HG02970 (cell line): Measurements from ENCODE around the gene AIF1L.
"Not testable (repeated sequence)": the region's sequence is repeated elsewhere in the genome, so short reads cannot be mapped to it uniquely, and the experiment has no call there.

ENCODE experiments used
- ATAC-seq: cut with Tn5 transposase; IDR thresholded peaks from one replicate; pipeline ENCODE4 v1.9.1; 2021; ENCODE audit warnings: mild to moderate bottlenecking, moderate library complexity, moderate number of reproducible peaks; ENCODE audit not compliant: unreplicated experiment, low FRiP score

The AIF1L gene

GRCh38 chr9:131117762-131118145, 21.4 kb downstream of the AIF1L start:
- no peak for ATAC-seq

- no peak for ATAC-seq
These were observed 23.3 kb downstream of the AIF1L start for GRCh38 chr9:131119600-131119999.

- ATAC-seq: no peak
These were observed 24.4 kb downstream of the AIF1L start for GRCh38 chr9:131120620-131121228.

GRCh38 chr9:131121346-131121745, 25.0 kb downstream of the AIF1L start:
- ATAC-seq: no peak

- no peak for ATAC-seq
These were observed 25.8 kb downstream of the AIF1L start for GRCh38 chr9:131122158-131122557.

GRCh38 chr9:131125038-131125287, 28.6 kb downstream of the AIF1L start:
- ATAC-seq: no peak

GRCh38 chr9:131125288-131126058, 29.1 kb downstream of the AIF1L start, which contains the start of gene NUP214:
Gene NUP214 (plus strand): TSS chr9:131125586. CDS start chr9:131125705, 119 bp downstream.
- ATAC-seq: peak; percentile 97

GRCh38 chr9:131126059-131126426, 29.7 kb downstream of the AIF1L start:
- no peak for ATAC-seq

- ATAC-seq: no peak
These were observed 32.9 kb downstream of the AIF1L start for GRCh38 chr9:131129183-131129582.

- no peak for ATAC-seq
These were observed 42.3 kb downstream of the AIF1L start for GRCh38 chr9:131138676-131139075.

- no peak for ATAC-seq
These were observed 43.8 kb downstream of the AIF1L start for GRCh38 chr9:131140112-131140511.

GRCh38 chr9:131140550-131140949, 44.2 kb downstream of the AIF1L start:
- no peak for ATAC-seq

GRCh38 chr9:131142160-131142559, 45.8 kb downstream of the AIF1L start:
- no peak for ATAC-seq

- no peak for ATAC-seq
These were observed 47.9 kb downstream of the AIF1L start for GRCh38 chr9:131144201-131144600.

GRCh38 chr9:131145245-131145644, 48.9 kb downstream of the AIF1L start:
- no peak for ATAC-seq

- ATAC-seq: no peak
These were observed 49.9 kb downstream of the AIF1L start for GRCh38 chr9:131146186-131146585.

GRCh38 chr9:131148276-131148675, 51.9 kb downstream of the AIF1L start:
- no peak for ATAC-seq

GRCh38 chr9:131148966-131149687, 52.8 kb downstream of the AIF1L start:
- ATAC-seq: no peak

- ATAC-seq: no peak
These were observed 53.3 kb downstream of the AIF1L start for GRCh38 chr9:131149688-131150053.

GRCh38 chr9:131153595-131153994, 57.3 kb downstream of the AIF1L start:
- no peak for ATAC-seq

GRCh38 chr9:131158673-131159072, 62.3 kb downstream of the AIF1L start:
- not testable (repeated sequence) for ATAC-seq
